Ammon's horn (tissue), 1 donor: ENCODE measurements around the gene ZNRF4.

Experiments
- DNase-seq: peaks from one replicate; pipeline ENCODE4 v3.0.0-alpha.2; 2016; ENCODE audit warnings: low spot score

ZNRF4 gene

DNA sequence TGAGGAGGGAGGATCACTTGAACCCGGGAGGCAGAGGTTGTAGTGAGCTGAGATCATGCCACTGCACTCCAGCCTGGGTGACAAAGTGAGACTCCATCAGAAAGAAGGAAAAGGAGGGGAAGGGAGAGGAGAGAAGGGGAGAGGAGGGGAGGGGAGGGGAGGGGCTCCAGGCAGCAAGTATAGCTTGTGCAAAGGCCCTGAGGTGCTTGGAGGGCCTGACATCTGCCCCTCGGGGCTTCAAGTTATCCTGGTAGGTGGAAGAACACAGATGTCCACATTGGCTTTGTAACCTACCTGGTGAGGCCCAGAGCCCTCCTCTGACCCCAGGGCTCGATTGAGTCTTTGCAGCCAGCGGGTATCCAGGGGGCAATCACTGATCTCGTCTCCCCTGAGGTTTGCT lies 11.5 kb upstream of the ZNRF4 start:
- DNase-seq, result no peak

DNA sequence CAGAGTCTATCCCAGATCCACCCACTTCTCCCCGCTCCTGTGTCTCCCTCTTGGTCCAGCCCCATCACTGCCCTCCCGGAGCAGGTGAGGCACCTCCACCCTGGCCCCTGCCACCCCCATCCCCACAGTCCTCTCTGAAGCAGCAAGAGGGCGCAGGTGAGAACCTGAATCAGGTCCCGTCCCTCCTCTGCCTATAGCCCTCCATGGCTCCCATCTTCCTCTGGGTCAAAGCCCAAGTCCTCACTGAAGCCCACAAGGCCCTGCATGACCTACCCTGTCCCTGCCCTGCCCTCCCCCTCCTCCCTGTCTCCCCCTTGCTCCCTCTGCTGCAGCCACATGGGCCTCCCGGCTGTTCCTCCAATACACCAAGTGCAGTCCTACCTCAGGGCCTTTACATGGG lies 10.8 kb upstream of the ZNRF4 start:
- DNase-seq, result no peak

DNA sequence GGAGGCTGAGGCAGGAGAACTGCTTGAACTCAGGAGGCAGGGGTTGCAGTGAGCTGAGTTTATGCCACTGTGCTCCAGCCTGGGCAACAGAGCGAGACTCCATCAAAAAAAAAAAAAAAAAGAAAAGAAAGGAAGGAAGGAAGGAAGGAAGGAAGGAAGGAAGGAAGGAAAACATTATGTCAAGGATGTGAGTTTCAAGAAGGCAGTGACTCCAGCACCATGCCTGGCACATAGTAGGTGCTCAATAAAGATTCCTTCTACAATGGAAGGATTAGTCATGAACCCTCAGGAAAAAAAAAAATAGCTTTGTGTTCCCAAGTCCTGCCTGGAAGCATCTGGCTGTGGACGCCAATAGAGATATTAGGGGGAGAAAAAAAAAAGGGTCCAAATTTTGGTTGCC lies 10.1 kb upstream of the ZNRF4 start:
- DNase-seq, result no peak

DNA sequence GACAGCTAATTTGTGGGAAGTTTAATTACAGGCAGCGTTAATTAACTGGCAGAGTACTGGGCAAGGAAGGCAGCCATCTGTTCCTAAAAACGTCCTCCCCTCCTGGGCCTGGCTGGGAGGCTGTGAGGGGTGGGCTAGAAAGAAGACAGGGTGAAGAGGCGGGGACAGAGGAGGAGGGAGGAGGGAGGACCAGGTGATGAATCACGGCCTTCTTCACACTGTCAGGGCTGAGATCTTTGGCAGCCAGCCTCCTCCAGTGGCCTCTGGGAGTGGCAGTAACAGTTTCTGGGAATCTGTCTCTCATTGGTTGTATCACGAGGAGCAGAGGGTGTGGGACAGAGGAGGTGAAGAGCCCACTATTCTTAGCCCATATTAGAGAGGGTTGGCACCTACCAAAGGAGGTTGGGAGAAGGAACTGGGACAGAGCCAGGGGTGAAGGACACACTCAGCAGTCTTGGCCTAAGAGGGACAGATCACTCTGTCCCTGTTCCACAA lies 9.6 kb upstream of the ZNRF4 start:
- DNase-seq, result no peak

DNA sequence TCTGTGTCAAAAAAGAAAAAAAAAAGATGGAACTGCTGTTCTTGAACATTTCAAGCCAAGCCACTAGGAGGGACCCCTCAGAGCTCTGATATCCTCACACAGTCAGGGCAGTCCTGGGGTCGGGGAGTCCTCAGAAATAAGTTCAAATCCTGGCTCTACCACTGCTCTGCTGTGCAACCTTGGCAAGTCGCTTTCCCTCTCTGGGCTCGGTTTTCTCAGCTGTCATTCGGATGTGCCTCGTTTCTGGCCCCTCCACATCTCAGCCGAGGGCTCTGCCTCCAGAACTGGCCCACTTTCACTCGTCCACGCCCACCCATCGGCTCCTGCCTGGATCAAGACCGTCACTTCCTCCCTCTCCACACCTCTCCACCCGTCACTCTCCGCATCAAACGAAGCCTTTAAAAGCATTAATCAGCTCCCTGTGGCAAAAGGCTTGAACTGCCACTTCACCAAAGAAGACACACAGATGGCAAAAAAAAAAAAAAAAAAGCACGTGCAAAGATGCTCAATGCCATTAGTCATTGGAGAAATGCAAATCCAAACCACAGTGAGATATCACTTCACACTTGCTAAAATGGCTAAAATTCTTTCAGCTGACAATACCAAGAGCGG lies 7.4 kb upstream of the ZNRF4 start:
- no peak for DNase-seq

DNA sequence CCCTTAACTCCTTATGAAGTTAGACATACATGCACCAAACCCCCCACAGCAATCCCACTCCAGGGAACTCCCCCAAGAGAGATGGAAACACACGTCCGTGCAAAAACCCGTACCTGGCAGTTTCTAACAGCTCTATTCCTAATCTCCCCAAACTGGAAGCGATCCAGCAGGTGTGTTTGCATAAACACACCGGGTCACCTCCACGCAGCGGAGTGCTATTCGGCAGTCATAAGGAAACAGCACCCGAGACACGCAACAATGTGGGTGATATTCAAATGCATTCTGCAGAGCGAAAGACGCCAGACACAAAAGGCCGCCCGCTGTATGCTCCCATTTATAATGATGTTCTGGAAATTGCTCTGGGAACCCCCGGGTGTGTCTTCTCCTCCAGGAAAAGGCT lies 6.8 kb upstream of the ZNRF4 start:
- no peak for DNase-seq

DNA sequence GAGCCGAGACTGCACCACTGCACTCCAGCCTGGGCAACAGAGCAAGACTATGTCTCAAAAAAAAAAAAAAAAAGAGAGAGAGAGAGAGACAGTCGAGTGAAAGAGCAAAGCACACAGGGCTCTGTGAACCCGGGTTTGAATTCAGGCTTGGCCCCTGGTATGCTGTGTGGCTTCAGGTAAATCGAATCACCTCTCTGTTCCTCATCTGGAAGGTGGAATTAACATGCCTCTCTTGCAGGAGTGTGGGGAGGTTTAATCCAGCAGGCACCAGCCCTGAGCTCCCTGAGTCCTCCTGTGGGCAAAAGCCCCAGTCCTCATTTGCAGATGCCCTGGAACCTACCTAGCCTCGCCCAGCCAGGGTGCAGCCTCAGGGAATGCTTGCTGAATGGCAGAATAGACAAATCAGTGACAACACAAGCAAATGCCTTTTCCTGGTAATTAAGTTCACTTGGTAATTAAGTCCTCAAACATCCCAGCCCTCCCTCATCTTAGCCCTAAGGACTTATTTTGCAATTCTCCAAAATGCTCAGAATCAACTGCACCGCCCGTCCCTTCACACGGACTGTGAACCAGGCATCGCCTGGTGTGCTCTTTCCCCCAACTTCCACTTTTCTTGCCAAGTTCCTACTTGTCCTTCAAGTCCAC lies 4.6 kb upstream of the ZNRF4 start:
- no peak for DNase-seq

DNA sequence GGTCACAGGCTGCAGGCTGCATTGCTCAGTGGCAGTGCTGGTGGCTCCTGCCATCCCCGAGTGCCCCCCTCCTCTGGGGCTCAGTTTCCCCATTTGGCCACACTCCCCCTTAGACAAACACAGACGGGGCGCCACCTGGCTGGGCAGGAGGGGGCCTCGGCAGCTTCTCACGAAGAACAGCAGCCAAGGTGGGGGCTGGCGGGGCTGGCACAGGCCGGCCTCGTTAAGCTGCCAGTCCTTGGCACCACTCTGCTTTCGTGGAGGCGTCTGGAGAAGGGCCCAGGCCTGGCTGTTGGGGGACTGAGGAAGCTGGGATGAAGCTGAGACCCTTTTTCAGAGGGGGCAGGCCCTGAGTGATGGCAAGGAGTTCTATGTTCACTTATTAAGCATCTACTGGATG lies 3.7 kb upstream of the ZNRF4 start:
- DNase-seq, result peak; percentile 60

DNA sequence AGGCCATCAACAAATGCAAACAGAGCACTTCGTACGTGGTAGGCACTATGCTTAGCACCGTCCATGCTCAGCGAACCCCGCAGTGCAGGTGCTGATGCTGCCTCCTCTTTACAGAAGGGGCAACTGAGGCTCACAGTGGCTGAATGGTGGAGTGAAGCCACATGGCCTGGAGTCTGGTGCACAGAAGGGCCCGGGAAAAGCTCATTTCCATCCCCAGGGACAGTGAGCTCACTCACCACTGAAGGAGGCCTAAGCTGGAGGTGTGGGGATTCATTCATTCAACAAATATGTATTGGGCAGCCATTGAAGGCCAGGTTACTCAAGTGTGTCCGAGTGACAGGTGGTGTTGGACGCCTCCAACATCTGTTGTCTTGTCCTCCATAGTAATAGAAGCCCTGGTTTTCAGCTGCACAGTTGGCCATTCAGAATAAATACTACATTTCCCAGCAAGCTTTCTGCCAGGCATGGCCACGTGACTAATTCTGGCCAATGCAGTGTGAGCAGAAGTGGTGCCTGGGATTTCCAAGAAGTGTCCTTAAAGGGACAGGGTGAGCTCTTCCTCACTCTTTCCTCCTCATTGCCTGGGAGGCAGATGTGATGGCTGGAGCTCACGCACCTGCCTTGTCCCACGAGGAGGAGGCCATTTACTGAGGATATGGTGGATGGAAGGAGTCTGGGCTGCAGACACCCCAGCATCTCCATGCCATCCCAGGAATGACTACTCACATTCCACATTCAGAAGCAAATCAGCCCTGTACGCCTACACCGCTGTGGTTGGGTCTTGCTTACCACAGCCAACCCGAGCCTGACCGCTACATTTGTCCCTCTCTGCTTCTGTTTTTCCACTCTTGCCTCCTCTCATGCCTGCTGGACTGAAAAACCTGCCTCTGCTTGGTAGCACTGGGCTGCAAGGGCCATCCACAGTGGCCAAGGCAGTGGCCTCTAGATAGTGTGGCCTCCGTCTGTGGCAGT lies 2.3 kb upstream of the ZNRF4 start:
- no peak for DNase-seq

DNA sequence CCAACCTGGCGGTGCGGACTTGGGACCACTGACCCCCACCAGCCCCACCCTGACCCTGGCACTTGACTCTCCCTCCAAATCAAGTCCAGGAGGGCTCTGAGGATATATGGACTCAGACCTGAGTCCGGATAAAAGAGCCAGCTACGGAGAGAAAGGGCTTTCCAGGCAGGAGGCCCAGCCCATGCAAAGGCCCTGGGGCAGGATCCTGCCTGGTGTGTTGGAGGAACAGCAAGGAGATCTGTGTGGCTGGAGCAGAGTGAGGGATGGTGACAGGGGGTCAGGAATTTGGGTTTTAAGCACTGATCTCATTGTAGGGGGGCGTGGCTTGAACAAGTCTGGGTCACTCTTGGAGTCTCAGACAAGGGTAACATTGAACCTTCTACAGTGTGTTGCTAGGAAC lies 474 bp upstream of the ZNRF4 start:
- no peak for DNase-seq

DNA sequence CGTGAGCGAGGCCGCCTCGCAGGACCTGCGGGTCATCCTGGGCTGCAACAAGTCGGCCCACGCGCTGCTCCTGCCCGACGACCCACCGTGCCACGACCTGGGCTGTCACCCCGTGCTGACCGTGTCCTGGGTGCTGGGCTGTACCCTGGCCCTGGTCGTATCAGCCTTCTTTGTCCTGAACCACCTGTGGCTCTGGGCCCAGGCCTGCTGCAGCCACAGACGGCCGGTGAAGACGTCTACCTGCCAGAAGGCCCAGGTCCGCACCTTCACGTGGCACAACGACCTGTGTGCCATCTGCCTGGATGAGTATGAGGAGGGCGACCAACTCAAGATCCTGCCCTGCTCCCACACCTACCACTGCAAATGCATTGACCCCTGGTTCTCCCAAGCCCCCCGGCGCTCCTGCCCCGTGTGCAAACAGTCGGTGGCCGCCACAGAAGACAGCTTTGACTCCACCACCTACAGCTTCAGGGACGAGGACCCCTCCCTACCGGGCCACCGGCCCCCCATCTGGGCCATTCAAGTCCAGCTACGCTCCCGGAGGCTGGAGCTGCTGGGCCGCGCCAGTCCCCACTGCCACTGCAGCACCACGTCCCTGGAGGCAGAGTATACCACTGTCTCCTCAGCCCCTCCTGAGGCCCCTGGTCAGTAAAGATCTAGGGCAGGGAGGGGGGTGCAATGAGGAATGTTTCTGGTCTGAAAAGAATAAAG lies 1.1 kb downstream of the ZNRF4 start:
- no peak for DNase-seq

DNA sequence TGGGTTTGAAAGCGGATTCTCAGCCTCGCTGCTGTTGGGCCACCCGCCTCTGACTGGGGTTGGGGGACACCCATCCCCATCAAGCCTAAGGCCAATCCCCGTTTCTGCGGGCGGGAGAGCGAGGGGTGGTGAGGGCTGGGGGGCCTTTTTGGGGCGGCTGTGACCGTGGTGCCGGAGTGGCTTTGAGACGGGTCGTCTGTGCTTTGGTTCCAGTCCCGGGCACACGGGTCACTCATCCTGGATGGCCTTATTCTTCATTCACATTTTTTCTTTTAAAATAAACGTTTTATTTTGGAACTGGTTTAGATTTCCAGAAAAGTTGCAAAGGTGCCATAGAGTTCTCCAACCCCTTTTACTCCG lies 1.6 kb downstream of the ZNRF4 start:
- no peak for DNase-seq

DNA sequence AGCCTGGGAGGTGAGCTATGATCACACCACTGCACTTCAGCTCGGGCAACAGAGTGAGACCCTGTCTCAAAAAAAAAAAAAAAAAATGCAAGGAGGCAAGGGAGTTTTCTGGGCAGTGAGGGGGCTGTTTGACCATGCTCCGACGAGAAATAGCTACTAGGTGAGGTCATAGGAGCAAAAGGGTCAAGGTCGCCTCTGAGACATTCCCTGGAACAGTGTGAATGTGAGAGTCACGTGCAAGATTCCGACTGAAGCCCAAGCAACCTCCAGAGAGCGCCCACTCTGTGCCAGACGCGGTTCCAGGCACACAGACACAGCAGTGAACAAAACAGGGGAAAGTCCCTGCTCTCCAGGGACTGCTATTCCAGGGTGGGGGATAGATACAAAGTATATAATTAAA lies 2.5 kb downstream of the ZNRF4 start:
- no peak for DNase-seq

DNA sequence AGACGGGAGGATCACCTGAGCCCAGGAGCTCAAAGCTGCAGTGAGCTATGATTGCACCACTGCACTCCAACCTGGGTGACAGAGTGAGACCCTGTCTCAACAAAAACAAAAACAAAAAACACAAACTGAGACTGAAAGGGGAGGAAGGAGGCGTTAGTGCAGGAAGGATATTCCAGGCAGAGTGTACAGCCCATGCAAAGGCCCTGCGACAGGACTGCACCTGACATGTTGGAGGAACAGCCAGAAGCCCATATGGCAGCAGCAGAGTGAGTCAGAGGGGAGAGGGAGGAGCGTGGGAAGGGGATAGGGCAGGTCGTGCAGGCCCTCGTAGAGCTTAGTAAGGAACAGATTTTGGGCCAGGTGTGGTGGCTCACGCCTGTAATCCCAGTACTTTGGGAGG lies 3.2 kb downstream of the ZNRF4 start:
- no peak for DNase-seq

DNA sequence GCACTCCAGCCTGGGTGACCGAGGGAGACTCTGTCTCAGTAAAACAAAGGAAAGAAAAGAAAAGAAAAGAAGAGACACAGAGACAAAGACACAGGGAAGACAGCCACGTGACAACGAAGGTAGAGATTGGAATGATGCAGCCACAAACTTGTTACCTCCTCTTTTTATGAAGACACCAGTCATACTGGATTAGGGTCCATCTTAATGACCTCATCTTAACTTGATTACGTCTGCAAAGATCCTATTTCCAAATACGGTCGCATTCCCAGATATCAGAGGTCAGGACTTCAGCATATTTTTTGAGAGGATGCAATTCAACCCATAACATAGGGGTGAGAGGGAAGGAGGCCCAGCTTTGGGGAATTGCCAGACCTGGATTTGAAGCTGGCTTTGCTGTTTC lies 4.1 kb downstream of the ZNRF4 start:
- no peak for DNase-seq

DNA sequence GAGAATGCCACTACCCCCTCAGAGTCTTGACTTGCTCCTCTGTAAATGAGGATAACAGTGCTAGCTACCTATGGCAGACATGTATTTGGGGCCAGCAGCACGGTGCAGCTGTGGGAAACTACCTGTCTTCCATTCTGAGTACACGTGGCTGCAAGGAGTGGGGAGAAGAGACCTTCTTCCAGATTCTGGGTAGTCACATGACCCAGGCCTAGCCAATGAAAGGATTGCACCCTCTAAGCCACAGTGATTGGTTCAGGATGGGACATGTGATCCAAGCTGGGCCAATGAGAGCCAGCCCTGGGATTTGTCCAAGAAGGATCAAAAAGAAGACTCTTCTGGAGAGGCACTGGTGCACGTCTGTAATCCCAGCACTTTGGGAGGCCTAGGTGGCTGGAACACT lies 5.5 kb downstream of the ZNRF4 start:
- no peak for DNase-seq

DNA sequence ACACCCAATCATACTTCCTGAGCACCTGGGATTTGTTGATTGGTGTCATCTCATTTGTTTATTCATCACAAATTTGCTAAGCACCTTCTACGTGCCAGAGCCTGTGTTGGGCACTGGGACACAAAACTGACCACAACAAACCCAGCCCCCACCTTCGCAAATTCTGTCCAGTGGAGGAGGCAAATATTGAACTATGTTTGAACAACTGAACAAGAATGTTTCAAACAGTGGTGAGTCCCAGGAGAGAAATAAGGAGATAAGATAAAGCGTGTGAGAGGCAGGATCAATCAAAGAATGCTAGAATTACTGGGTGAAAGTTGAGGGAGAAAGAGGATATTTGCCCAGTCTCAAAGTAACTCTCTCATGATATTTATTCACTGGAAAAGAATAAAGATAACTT lies 8.7 kb downstream of the ZNRF4 start:
- no peak for DNase-seq

DNA sequence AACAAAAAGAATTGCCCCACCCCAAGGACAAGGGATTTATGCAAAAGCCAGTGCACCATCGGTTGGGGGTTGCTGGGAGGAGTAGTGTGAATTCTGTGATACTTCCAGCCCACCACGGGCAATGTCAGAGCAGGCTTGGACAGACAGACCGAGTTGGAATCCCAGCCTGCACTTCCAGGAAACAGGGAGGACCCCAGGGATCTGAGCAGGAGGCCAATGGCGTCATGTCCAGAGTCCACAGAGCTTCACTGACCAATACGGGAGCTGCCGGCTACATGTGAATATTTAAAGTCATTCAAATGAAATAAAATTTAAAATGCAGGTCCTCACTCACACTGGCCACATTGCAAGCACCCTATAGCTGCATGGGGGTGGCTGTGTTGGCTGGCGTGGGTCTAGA lies 10.9 kb downstream of the ZNRF4 start:
- DNase-seq, result no peak

DNA sequence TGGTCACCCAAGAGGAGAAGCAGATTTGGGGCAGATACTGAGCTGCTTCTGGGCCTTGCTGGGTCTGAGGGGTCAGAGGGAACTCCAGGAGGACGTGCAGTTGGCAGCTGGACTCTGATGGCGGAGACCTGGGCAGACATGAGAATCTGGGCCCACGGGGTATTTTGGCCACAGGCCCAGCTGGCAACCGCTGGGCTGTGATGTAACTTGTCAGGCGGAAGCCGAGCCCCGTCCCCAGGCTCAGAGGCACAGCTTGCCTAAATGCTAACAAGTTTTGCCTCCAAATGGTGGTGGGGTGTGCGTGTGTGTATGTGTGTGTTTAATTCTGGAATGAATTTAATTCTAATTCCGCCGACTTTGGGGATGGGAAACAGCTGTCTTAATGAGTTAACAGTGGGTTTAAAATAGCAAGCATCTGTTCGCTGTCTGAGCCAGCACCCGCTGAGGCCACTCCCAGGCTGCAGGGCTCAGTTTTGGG lies 11.6 kb downstream of the ZNRF4 start:
- peak; percentile 31 for DNase-seq

DNA sequence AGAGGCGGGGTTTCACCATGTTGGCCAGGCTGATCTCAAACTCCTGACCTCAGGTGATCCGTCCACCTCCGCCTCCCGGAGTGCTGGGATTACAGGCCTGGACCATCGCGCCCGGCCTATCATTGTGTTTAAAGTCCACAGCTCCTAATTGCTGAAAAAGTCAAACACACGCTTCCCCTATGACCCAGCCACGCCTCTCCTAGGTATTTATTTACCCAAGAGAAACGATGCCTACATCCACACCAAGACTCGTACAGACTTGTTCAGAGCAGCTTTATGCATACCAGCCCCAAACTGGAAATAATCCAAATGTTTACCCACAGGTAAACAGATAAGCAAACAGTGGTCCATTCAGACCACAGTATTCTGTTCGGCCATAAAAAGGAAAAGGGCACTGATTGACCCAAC lies 15.1 kb downstream of the ZNRF4 start:
- no peak for DNase-seq

DNA sequence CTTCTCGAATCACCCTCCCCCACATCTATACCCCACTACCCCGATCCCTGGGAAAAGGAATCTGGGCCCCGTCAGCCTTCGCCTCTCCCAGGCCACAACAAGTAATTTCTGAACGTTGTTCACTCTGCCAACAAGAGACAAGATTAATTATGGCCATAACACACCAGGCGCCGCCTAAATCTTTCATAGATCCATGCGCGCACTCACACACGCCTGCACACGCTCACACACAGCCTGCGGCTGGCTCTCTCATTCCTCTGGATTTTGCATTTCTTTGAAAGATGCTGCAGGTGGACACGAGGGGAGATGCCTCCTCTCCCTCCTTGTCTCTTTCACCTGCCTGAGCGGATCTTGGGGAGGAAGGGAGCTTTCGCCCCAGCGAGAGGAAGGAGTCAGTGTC lies 17.1 kb downstream of the ZNRF4 start:
- no peak for DNase-seq

DNA sequence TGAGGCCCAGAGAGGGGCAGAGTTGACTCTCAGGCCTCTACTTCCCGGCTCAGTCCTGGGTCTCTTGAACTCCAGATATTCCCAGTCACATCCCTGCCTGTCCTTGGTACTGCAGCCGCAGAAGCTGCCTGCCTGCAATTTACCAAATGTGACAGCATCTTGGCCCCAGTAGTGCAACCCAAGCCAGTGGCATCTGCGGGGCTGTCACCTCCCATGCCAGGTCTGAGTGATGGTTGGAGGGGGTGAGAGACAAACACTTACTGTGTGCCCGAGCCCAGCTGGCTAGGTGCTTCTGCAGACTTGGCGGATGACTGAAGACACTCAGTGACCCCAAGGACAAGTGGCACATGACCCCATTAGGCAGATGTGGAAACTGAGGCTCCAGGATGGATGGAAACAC lies 18.4 kb downstream of the ZNRF4 start:
- no peak for DNase-seq
